GM13976 (cell line): Measurements from ENCODE around the gene HCFC2.

Source experiments
- DNase-seq: peaks from one replicate; pipeline ENCODE4 v3.0.0; 2012; ENCODE audit warnings: low spot score
- in situ Hi-C: fragments of 300-500 bp; cut with MboI; formaldehyde crosslinking; loops from one replicate; pipeline ENCODE4 v1.12.0; 2022; ENCODE audit warnings: low sequenced_read_pairs, mixed read lengths, inconsistent platforms; ENCODE audit not compliant: unreplicated experiment
- TF ChIP-seq, protein P1 (sequence below): IDR thresholded peaks from 2 replicates; pipeline ENCODE4 v1.5.1; 2012; ENCODE audit warnings: borderline replicate concordance, mild to moderate bottlenecking; ENCODE audit not compliant: insufficient read depth; ENCODE audit errors: extremely low read depth, missing control alignments, control extremely low read depth

Gene HCFC2

DNA sequence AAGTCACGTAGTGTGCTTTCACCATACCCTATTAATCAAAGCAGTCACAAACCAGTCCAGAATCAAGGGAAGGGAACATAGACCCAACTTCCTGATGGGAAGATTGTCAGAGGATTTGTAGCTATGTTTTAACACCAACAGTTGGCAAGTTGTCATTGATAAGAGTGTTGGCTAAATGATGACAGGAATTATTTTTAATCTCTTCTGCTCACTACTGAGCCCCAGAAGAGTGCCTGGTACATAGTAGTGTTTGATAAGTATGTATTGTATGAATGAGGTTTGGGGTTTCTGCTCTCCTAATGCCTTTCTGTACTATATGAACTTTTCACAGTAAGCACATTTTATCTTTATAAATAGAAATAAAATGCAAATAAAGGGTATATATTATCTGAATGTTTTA lies 14.7 kb downstream of the HCFC2 start:
- DNase-seq: no peak
- TF ChIP-seq, protein P1, sequence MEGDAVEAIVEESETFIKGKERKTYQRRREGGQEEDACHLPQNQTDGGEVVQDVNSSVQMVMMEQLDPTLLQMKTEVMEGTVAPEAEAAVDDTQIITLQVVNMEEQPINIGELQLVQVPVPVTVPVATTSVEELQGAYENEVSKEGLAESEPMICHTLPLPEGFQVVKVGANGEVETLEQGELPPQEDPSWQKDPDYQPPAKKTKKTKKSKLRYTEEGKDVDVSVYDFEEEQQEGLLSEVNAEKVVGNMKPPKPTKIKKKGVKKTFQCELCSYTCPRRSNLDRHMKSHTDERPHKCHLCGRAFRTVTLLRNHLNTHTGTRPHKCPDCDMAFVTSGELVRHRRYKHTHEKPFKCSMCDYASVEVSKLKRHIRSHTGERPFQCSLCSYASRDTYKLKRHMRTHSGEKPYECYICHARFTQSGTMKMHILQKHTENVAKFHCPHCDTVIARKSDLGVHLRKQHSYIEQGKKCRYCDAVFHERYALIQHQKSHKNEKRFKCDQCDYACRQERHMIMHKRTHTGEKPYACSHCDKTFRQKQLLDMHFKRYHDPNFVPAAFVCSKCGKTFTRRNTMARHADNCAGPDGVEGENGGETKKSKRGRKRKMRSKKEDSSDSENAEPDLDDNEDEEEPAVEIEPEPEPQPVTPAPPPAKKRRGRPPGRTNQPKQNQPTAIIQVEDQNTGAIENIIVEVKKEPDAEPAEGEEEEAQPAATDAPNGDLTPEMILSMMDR: no peak
- in situ Hi-C loops: no loop called here

DNA sequence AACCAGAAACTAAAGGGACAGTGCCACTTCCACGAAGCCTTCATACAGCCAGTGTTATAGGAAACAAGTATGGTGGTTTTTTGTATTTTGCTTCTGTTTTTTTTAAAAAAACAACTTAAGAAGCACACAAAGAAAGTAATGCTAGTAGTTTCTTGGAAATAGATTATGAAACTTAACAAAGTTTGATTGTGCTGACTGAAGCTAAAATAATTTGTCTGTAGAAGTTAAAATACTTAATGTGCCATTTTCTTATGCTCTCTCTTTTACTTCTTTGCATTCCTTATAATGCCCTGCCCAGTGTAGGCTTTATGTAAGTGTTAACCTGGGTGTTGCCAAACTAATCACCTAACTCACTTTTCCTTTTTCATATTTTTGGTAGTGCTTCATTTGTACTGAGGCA lies 16.4 kb downstream of the HCFC2 start:
- in situ Hi-C loops: no loop called here
- TF ChIP-seq, protein P1: no peak

DNA sequence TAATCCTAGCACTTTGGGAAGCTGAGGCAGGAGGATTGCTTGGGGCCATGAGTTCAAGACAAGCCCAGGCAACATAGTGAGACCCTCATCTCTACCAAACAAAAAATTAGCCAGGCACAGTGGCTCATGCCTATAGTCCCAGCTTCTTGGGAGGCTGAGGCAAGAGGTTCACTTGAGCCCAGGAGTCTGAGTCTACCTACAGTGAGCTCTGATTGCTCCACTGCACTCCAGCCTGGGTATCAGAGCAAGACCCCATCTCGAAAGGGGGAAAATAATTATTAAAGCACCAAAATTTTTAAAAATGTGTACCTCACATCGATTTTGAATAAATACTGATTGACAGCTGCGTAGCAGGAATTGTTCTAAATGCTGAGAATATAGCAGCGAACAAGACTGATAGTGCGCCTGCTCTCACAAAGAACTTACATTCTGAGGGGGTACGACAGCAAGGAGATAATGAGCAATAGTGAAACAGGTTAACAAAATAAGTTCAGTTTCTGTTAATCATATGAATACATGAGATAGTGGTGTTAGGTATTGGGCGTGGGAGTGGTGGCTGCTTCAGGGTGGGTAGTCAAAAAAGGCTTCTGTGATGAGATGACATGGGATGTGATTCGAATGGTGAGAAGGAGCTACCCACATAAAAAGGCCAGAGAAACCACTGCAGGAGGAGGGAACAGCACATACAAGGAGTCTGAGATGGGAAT lies 19.6 kb downstream of the HCFC2 start:
- TF ChIP-seq, protein P1: no peak
- peak; percentile 67 for DNase-seq
- in situ Hi-C loops: no loop called here

More for the DNA sequence above, 16.4 kb downstream of the HCFC2 start:
- DNase-seq: no peak

DNA sequence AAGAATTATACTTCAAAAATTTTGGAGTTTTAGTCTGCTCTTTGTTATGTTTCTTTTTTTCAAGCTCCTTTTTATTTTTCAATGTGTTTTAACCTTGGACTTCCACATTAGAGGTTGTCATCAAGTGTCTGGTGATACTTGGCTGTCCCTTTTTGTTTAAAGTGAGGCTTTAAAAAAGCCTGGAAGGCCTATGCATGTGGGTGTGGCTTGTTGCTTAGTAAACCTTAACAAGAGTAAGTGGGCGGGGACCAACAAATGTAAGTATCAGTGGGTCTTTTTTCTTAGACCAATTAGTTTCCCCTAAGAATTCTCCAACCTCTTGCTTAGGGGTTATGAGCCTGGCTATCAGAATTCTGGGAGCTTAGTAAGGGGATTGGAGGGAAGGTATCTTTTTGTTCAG lies 26.4 kb downstream of the HCFC2 start:
- in situ Hi-C loops: no loop called here
- DNase-seq: no peak
- TF ChIP-seq, protein P1: no peak

DNA sequence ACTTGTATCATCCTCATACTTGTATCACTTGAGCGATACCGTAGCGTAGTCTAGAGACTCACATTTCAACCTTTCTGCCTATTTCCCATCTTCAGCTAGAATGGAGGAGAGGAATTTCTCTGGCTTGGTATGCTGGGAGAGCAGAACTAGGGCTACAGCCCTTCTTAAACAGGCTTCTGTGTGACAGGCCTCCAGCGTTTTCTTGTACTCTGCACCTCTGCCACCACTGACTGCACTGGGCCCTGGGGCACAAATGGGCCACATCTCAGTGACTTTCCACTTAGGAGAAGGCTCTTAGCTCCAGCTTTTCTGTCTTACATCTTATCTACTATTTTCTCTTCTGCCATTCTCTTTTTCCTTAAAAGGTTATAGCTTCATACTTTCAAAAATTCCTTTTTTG lies 26.8 kb downstream of the HCFC2 start:
- in situ Hi-C loops: no loop called here
- TF ChIP-seq, protein P1: no peak

DNA sequence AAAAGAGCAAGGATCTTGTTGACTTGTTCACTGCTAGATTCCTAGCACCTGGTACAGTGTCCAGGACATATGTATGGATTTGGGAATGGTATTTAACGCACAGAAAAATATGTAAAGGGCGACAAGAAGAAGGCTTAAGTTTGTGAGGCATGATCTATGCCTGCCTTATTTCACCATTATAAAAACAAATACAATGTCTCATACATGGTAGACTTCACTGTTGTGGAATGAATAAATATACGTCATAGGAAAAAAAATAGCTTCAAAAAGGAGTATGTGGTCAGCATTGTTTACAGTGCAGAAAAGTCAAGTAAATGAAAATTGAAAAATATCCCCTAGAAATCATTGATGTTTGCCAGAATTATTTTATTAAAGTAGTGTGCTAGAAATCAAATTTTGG lies 30.0 kb downstream of the HCFC2 start:
- DNase-seq: no peak
- TF ChIP-seq, protein P1: no peak
- in situ Hi-C loops: no loop called here

More for the DNA sequence above, 26.8 kb downstream of the HCFC2 start:
- DNase-seq: no peak
